SU-DHL-6 (cell line): ENCODE measurements around the gene FAM20A.
"Not testable (repeated sequence)": the region's sequence is repeated elsewhere in the genome, so short reads cannot be mapped to it uniquely, and the experiment has no call there.

Experiments used
- H2AFZ ChIP-seq: fragments of 200-600 bp; sonication (generic); 2 replicates; pipeline ENCODE4 v1.6.1; 2014; ENCODE audit warnings: low read depth, mild to moderate bottlenecking, moderate library complexity, mixed read lengths, antibody characterized with exemption, low read length; ENCODE audit not compliant: severe bottlenecking
- H3F3A ChIP-seq: fragments of 200-600 bp; shearing (Covaris generic); 2 replicates; pipeline ENCODE4 v1.6.0; 2016; ENCODE audit warnings: antibody characterized with exemption, mild to moderate bottlenecking; ENCODE audit not compliant: insufficient read depth
- H3K27ac ChIP-seq: fragments of 200-600 bp; sonication (generic); 2 replicates; pipeline ENCODE4 v1.5.1; 2016; ENCODE audit warnings: low read depth, mild to moderate bottlenecking, low read length, moderate library complexity, mixed read lengths
- H3K27me3 ChIP-seq: fragments of 200-600 bp; sonication (generic), shearing (Covaris generic); 2 replicates; pipeline ENCODE4 v1.6.0; 2014; ENCODE audit warnings: mild to moderate bottlenecking, low read length
- H3K36me3 ChIP-seq: fragments of 200-600 bp; sonication (generic); 2 replicates; pipeline ENCODE4 v1.6.1; 2014; ENCODE audit warnings: mild to moderate bottlenecking, low read length, mixed read lengths
- H3K4me2 ChIP-seq: fragments of 300-600, 200-600 bp; shearing (Covaris generic), sonication (generic); 2 replicates; pipeline ENCODE4 v1.6.0; 2014; ENCODE audit warnings: low read length, low read depth, mild to moderate bottlenecking; ENCODE audit not compliant: poor library complexity, severe bottlenecking
- H3K4me3 ChIP-seq: fragments of 200-600 bp; sonication (generic); 2 replicates; pipeline ENCODE4 v1.5.1; 2014; ENCODE audit warnings: antibody characterized with exemption, low read length, mild to moderate bottlenecking, mixed read lengths; ENCODE audit not compliant: insufficient read depth, poor library complexity, severe bottlenecking
- H3K79me2 ChIP-seq: fragments of 200-600 bp; sonication (generic); 2 replicates; pipeline ENCODE4 v1.6.1; 2014; ENCODE audit warnings: mild to moderate bottlenecking, low read length, moderate library complexity; ENCODE audit not compliant: insufficient read depth
- H3K9ac ChIP-seq: fragments of 200-600 bp; sonication (generic); 2 replicates; pipeline ENCODE4 v1.7.0; 2014; ENCODE audit warnings: mild to moderate bottlenecking, low read length
- H3K9me2 ChIP-seq: fragments of 200-600 bp; sonication (generic); replicated peaks from 2 replicates; pipeline ENCODE4 v1.6.1; 2014; ENCODE audit warnings: low read length; ENCODE audit not compliant: insufficient read depth
- H3K9me3 ChIP-seq: fragments of 200-600 bp; sonication (generic); 2 replicates; pipeline ENCODE4 v1.6.1; 2014; ENCODE audit warnings: low read length, mixed read lengths; ENCODE audit not compliant: insufficient read depth
- H4K20me1 ChIP-seq: fragments of 200-600 bp; sonication (generic); 2 replicates; pipeline ENCODE4 v1.6.1; 2014; ENCODE audit warnings: low read depth, mild to moderate bottlenecking, antibody characterized with exemption, low read length, moderate library complexity, mixed read lengths
- CTCF ChIP-seq: fragments of 200-600 bp; sonication (generic); IDR thresholded peaks from one replicate; pipeline ENCODE4 v1.5.1; 2017; ENCODE audit warnings: antibody characterized with exemption, mild to moderate bottlenecking, low read length, moderate library complexity; ENCODE audit not compliant: insufficient read depth, poor library complexity, severe bottlenecking
- EZH2phosphoT487 ChIP-seq: fragments of 200-600 bp; sonication (generic), shearing (Covaris generic); conservative IDR thresholded peaks from 2 replicates; pipeline ENCODE4 v1.6.1; 2018; ENCODE audit warnings: mild to moderate bottlenecking, antibody characterized with exemption, low read length, moderate library complexity, mixed read lengths

The FAM20A gene

GRCh38 chr17:68498479-68499326 is 102.5 kb downstream of the FAM20A start:
- peaks cover 4% of the 10 kb centered on the region; the same call in 1 of the 2 replicates for H3F3A ChIP-seq
- no peaks in the 10 kb centered on the region for H4K20me1 ChIP-seq
- no peak overlapping the region for H3K9ac ChIP-seq
- H3K4me3 ChIP-seq, result no peak overlapping the region
- H3K4me2 ChIP-seq, result peak overlapping the region; percentile 47
- TF ChIP-seq CTCF (no peak), EZH2phosphoT487 (no peak)
- no peaks in the 10 kb centered on the region for H3K36me3 ChIP-seq
- H3K27me3 ChIP-seq, result no peaks in the 10 kb centered on the region
- H3K9me2 ChIP-seq, result no peaks in the 10 kb centered on the region
- peak overlapping the region; percentile 22 for H2AFZ ChIP-seq
- H3K27ac ChIP-seq, result peak overlapping the region; percentile 68
- H3K79me2 ChIP-seq, result no peaks in the 10 kb centered on the region
- H3K9me3 ChIP-seq, result no peaks in the 10 kb centered on the region

GRCh38 chr17:68497885-68498319 is 103.3 kb downstream of the FAM20A start:
- Histone ChIP-seq H3K9ac (no peak overlapping the region), H3K27ac (peak overlapping the region; percentile 68), H3K9me3 (no peaks in the 10 kb centered on the region), H3K79me2 (no peaks in the 10 kb centered on the region), H3F3A (peaks cover 4% of the 10 kb centered on the region; the same call in 1 of the 2 replicates), H3K4me3 (no peak overlapping the region), H3K27me3 (no peaks in the 10 kb centered on the region), H4K20me1 (no peaks in the 10 kb centered on the region), H3K36me3 (no peaks in the 10 kb centered on the region), H3K4me2 (peak overlapping the region; percentile 47), H3K9me2 (no peaks in the 10 kb centered on the region), H2AFZ (peak overlapping the region; percentile 22)
- TF ChIP-seq EZH2phosphoT487 (no peak), CTCF (no peak)

GRCh38 chr17:68495081-68495480 is 106.1 kb downstream of the FAM20A start:
- TF ChIP-seq EZH2phosphoT487 (no peak), CTCF (no peak)
- no peak overlapping the region for H3K27ac ChIP-seq

GRCh38 chr17:68492394-68493054 is 108.6 kb downstream of the FAM20A start:
- not testable (repeated sequence) for H3K9ac ChIP-seq, H3K9me3 ChIP-seq, H3K27ac ChIP-seq, H3K79me2 ChIP-seq, H3K9me2 ChIP-seq, H4K20me1 ChIP-seq, H3F3A ChIP-seq, H2AFZ ChIP-seq, H3K4me2 ChIP-seq, H3K4me3 ChIP-seq, H3K36me3 ChIP-seq, H3K27me3 ChIP-seq

More at GRCh38 chr17:68495081-68495480, 106.1 kb downstream of the FAM20A start:
- no peaks in the 10 kb centered on the region for H3K36me3 ChIP-seq
- H3K27me3 ChIP-seq, result no peaks in the 10 kb centered on the region
- no peak overlapping the region for H3K4me3 ChIP-seq
- no peaks in the 10 kb centered on the region for H3K9me3 ChIP-seq
- H3K9me2 ChIP-seq, result no peaks in the 10 kb centered on the region
- peaks cover 4% of the 10 kb centered on the region; the same call in 1 of the 2 replicates for H3F3A ChIP-seq
- no peak overlapping the region for H3K9ac ChIP-seq
- no peak overlapping the region for H3K4me2 ChIP-seq
- H3K79me2 ChIP-seq, result no peaks in the 10 kb centered on the region
- no peak overlapping the region for H2AFZ ChIP-seq
- no peaks in the 10 kb centered on the region for H4K20me1 ChIP-seq
